Measurements from ENCODE around the gene GFPT2.

Gene GFPT2

GRCh38 chr5:180353048-180353979 lies at the start of gene GFPT2:
TSS of gene GFPT2 (minus strand) at chr5:180353336. CDS start at chr5:180353217, 119 bp downstream.
- peak in 57 of 58 donors; percentile 22 to 95 (median 84) for DNase-seq

- DNase-seq: no peak
Measured at GRCh38 chr5:180402716-180403115, 49.6 kb upstream of the GFPT2 start.

- DNase-seq: no peak
Measured at GRCh38 chr5:180401229-180401907, 48.2 kb upstream of the GFPT2 start.

GRCh38 chr5:180400416-180400815 lies 47.3 kb upstream of the GFPT2 start:
- no peak for DNase-seq

DNA sequence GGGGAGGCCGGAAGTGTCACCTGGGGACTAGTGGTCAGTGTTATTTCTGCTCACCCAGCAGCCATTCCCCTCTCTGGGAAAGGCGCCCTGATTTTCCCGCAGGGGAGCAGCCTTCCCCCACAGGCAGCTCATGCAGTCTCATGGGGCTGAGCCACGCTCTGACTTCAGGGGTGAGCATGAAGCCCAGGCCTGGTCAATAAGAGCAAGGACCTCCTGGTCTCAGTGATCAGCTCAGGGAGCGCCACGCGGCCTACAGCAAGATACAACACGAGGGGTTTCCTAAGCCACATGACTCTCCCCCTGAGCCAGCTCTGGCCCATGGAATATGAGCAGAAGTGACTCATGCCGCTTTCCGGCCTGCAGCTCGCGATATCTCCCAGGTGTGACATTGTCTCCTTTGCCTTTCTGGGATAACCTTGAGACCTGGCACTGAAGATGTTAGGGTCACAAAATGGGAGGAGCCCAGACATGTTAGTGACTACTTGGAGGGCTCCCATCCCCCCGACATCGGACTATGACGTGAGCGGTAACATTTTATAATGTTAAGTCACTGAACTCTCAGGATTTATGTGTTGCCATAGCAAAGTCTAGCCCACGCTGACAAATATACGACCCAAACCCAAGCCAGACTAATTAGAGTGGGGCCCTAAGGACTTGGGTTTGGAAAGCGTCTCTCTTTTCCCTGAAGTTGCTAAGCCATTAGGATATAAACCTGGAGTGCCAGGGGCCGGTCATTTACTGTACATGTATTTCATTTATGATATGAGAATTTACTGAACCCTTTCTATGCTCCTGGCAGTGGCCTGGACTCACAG lies 46.5 kb upstream of the GFPT2 start:
- DNase-seq: no peak

DNA sequence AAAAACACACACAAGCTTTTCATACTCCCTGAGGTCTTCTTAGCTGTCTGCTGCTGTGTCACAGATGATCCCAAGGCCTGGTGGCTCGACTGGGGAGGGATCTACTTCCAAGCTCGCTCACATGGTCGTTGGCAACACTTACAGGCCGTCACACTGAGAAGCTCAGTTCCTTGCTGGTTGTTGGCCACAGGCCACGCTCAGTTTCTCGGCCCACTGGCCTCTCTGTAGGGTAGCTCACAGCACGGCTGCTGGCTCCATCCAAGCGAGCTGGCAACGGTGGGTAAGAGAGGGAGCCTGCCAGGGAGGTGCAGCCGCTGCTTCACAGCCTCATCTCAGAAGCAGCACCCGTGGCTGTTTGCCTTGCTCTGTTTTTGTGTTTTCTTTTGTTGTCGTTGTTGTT lies 43.8 kb upstream of the GFPT2 start:
- peak in 17 of 58 donors; percentile 10 to 63 (median 32) for DNase-seq

DNA sequence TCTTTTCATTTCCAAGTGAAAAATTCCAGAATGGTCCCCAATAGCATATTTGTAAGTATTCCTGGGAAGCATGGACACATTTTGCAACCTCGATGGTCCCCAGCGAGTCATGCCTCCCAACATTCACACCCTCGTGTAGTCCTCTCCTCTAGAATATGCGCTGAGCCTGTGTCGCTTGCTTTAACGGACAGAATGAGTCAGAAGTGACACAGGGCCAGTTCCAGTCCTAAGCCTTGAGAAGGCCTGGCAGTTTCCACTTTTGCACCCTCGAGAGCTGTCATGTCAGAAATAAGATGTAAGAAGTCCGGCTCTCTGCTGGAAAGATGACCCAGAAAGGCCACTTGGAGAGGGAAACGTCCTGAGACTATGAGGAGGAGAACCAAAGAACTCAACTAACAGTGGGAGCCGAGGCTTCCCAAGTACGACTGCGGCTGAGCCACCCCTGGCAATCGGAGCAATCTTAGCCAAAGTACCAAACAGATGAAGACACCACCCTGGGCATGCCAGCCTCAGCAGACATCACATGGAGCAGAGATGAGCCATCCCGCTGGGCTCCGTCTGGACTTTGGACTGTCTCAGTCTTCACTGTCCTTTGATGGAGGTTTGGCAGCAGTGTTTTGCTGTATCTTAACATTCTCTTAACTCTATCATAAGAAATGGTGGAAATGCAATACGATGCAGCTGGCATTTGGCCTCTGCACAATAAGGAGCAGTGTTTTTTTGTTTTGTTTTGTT lies 42.6 kb upstream of the GFPT2 start:
- DNase-seq: no peak

- no peak for DNase-seq
Measured at GRCh38 chr5:180394031-180394636, 41.0 kb upstream of the GFPT2 start.

GRCh38 chr5:180391276-180391675 lies 38.1 kb upstream of the GFPT2 start:
- DNase-seq: no peak

GRCh38 chr5:180390441-180391190 lies 37.5 kb upstream of the GFPT2 start:
- peak in 1 of 58 donors; percentile 12 for DNase-seq

DNA sequence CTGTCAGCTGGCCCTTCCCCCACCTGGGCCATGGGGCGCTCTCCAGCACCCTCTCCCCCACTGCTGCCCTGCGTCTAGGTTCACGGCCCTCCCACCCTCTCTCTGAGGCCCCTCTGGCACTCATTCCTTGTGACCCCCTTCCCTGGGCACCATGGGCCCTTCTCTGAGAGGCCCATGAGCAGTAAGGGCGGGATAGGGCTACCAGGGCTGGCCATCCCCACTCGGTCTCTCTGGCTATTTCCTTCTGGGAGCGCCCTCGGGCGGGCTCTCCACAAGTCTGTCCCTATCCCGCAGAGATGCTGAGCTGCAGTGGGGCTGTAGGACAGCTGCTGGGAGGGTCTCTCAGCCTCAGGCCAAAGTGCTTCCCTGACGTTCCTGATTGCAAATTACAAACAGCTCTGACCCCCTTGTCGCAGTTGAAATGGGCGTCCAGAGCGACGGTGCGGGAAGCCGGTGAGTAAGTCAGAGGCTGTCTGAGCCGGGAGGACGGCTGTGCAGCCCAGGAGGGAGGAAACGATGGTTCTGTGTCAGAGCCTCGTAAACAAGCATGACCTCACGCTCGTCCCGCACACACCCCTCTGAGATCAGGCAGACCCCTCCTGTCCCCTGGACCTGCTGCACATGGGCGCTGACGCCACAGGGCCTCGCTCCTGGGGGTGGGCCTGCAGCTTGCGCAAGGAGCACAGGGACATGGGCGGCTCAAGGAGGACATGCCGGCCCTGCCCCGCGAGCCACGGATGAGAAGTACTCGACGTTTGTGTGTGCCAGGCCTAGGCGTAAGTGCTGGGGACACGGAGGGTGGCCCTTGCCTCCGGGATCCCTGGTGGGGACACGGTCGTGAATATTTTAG lies 36.3 kb upstream of the GFPT2 start:
- no peak for DNase-seq

- DNase-seq: no peak
Measured at GRCh38 chr5:180387798-180388197, 34.7 kb upstream of the GFPT2 start.

DNA sequence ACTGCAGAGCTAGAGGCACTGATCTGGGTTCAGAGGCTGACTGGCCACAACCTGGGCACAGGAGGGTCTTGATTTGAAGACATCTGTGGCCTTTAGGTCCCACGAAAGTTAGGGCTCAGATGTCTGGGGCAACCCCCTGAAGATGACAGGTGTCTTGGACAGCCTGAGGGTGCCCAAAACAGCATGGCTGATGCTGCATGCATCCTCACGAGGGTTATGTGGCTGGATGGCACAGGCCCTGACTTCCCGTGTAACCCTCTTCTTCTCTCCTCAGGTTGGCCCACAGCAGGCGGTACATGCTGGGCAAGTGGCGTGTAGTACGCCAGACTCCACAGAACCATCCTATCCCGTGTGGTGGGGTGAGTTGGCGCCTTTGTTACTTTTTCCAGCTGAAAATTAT lies 29.8 kb upstream of the GFPT2 start:
- no peak for DNase-seq

- no peak for DNase-seq
Measured at GRCh38 chr5:180381851-180382480, 28.8 kb upstream of the GFPT2 start.

DNA sequence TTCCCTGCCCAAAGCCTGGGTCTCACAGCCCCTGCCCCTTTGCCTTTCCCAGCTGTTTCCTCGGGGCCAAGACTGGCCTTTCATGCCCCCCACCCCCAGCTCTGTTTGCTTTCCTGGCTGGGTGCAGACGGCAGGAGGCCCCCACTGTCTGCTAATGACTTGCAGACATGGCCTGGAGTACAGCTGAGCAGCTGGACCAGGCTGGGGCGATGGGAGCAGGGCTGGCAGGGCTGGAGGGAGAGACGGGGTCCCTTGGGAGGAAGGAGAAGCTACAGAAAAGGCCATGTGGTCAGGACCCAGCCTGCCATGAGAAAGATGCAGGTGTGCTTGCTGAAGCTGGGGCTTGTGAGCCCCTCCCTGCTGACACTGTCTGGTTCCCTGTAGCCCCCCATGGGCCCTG lies 28.3 kb upstream of the GFPT2 start:
- DNase-seq: no peak

DNA sequence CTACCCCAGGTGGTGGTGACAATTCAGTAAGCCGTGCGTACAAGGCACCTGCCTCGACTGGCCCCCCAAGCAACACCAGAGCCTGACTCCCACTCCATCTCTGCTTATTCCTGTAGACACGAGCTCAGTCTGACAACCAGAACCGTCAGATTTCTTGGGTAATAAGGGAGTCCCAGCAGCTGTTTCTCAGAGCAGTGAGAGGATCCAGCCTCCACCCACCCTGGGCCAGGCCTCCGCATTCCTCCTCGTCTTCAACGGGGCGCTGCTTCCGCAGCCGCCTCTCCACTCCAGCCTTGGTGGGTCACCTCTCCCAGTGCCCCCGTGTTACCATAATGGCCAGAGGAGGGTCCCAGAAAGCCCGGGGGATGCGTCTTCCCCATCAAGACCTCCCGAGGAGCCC lies 27.7 kb upstream of the GFPT2 start:
- DNase-seq: no peak

DNA sequence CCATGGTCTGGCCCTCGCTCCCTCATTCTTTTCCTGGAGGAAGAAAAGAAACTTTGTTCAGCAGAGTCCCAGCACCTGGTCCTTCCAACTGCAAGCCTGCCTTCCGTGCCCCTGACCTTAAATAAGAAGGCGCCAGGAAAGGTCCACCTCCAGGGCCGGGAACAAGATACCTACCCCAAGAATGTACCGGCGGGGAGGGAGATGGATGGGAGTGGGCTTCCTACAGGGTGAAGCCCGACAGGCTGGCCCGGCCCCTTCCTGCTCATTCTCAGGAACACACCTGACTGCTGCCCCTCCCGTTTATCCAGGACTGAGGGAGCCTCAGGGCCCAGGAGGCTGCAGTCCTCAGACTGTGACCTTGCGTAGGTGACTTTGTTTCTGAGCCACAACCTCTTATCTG lies 27.3 kb upstream of the GFPT2 start:
- no peak for DNase-seq

DNA sequence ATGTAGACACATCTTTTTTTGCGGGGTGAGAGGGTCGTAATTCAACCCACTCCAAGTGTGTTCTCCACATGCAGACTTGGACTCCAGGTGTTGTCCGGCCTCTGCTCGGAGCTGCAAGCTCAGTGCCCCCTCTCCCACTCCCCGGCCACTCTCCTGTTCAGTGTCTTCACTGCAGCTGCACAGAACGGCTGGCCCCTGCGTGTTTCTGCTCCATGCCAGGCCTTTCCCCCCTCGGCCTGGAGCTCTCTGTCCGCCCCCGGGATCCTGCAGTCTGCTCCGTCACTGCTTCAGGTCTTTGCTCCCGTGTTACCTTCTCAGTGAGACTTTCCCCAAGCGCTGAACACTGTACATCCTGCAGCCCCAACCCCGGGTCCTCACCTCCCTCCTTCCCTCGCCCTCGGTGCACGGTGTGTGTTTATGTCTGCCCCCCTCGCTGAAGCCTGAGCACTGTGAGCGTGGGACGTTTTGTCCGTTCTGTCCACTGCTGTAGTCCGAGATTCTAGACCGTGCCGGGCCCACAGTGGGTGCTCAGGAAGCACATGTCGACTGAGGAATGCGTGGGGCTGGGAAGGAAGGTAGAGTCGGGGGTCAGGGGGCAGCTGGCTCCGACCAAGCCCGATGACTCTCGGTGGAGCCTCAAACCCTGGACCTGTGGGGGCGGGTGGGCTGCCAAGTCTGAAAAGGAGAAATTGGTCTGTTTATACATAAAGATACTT lies 26.4 kb upstream of the GFPT2 start:
- no peak for DNase-seq

Measured in anterior cingulate cortex (tissue), 58 donors.